Prostate gland (tissue), 2 donors: ENCODE data around the gene COPE.

Experiments
- POLR2AphosphoS5 ChIP-seq: sonication (generic); formaldehyde crosslinking; IDR thresholded peaks from one replicate; pipeline ENCODE4 v1.6.1; 2017; ENCODE audit warnings: antibody characterized with exemption
- TF ChIP-seq, protein P1 (sequence below), 4 experiments: fragments of 200-600 bp in 2 of 4; fragments of 450-650 bp in 2 of 4; sonication (generic) in 2 of 4; IDR thresholded peaks; 1 replicate in 3 of 4; 2 replicates in 1 of 4; pipeline ENCODE4 v1.5.1; 2016 to 2019; ENCODE audit warnings: antibody characterized with exemption in 4 of 4, mild to moderate bottlenecking in 2 of 4, moderate library complexity in 2 of 4

DNA sequence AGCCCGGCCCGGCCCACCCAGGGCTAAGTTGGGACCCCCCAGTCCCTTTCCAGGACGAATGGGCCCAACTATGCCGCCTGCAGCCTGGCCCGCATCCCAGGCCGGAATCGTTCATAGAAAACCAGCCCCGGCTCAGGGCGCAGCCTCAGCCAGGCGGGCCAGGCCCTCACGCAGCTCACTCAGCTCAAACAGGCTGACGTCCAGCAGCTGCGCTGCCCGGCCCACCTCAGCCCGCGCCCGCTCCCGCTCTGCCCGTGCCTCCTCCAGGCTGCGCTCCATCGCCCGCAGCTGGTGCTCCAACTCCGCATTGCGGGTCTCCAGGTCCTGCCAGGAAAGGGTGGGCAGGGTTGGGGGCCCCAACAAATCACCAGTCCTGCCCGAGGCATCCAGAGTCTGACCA, 10.1 kb upstream of the COPE start:
- no peak for TF ChIP-seq POLR2AphosphoS5
- TF ChIP-seq, protein P1, sequence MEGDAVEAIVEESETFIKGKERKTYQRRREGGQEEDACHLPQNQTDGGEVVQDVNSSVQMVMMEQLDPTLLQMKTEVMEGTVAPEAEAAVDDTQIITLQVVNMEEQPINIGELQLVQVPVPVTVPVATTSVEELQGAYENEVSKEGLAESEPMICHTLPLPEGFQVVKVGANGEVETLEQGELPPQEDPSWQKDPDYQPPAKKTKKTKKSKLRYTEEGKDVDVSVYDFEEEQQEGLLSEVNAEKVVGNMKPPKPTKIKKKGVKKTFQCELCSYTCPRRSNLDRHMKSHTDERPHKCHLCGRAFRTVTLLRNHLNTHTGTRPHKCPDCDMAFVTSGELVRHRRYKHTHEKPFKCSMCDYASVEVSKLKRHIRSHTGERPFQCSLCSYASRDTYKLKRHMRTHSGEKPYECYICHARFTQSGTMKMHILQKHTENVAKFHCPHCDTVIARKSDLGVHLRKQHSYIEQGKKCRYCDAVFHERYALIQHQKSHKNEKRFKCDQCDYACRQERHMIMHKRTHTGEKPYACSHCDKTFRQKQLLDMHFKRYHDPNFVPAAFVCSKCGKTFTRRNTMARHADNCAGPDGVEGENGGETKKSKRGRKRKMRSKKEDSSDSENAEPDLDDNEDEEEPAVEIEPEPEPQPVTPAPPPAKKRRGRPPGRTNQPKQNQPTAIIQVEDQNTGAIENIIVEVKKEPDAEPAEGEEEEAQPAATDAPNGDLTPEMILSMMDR (IDR thresholded peaks at IDR 0.05) = no peak
